Transverse colon (tissue), 4 donors: Measurements from ENCODE around the gene POTEM.
"Not testable (repeated sequence)": the region's sequence is repeated elsewhere in the genome, so short reads cannot be mapped to it uniquely, and the experiment has no call there.

ENCODE experiments used
- CTCF ChIP-seq, 5 experiments: fragments of 200-600 bp in 3 of 5; fragments of 450-650 bp in 2 of 5; sonication (generic) in 3 of 5; IDR thresholded peaks; 1 replicate in 2 of 5; 2 replicates in 3 of 5; pipeline ENCODE4 v1.5.1; 2016 to 2017; ENCODE audit warnings: antibody characterized with exemption in 5 of 5, inconsistent platforms in 3 of 5, mild to moderate bottlenecking in 2 of 5, moderate library complexity in 1 of 5
- POLR2AphosphoS5 ChIP-seq, 3 donors: sonication (generic); formaldehyde crosslinking; IDR thresholded peaks; one replicate each; pipeline ENCODE4 v1.6.1; 2016; ENCODE audit warnings: antibody characterized with exemption in 3 of 3

GRCh38 chr14:18938733-18939132 is 28.5 kb upstream of the POTEM start:
- TF ChIP-seq CTCF, POLR2AphosphoS5 (IDR thresholded peaks at IDR 0.05): not testable (repeated sequence)
